HG03045 (cell line): ENCODE results near the gene MEIOSIN.
"Not testable (repeated sequence)": the region's sequence is repeated elsewhere in the genome, so short reads cannot be mapped to it uniquely, and the experiment has no call there.

Source experiments
- ATAC-seq: cut with Tn5 transposase; IDR thresholded peaks from one replicate; pipeline ENCODE4 v1.9.1; 2021; ENCODE audit warnings: mild to moderate bottlenecking, moderate library complexity; ENCODE audit not compliant: unreplicated experiment

Gene MEIOSIN

DNA sequence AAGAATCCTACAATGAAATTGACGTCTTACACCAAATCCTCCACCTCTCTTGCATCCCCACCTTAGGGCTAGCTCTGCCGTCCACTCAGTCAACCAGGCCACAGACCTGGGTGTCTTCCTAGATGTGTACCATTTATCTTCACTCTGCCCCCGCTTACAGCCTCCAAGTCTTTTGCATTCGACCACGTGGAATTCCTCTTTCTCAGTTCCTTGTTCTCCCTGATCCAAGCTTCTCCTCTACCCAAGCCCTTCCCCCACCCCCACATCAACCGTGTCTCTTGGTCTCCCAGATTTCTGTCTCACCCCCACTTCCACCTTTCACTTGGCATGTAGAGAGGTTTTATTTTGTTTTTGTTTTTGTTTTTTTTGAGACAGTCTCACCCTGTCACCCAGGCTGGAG lies 60.6 kb downstream of the MEIOSIN start:
- no peak for ATAC-seq

DNA sequence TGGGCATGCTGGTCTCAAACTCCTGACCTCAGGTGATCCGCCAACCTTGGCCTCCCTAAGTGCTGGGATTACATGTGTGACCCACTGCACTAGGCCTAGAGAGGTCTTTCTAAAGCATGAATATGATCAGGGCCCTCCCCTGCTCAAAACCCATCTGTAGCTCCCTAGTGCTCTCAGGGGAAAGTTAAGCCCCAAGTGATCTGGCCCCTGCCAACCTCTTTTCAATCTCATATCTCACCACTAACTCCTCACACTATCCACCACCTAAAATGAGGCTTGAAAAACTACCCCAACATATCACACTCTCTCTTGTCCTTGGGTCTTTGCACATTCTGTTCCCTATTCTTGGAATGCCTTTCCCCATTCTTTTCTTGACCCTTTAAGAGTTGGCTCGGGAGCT lies 61.4 kb downstream of the MEIOSIN start:
- ATAC-seq = no peak

DNA sequence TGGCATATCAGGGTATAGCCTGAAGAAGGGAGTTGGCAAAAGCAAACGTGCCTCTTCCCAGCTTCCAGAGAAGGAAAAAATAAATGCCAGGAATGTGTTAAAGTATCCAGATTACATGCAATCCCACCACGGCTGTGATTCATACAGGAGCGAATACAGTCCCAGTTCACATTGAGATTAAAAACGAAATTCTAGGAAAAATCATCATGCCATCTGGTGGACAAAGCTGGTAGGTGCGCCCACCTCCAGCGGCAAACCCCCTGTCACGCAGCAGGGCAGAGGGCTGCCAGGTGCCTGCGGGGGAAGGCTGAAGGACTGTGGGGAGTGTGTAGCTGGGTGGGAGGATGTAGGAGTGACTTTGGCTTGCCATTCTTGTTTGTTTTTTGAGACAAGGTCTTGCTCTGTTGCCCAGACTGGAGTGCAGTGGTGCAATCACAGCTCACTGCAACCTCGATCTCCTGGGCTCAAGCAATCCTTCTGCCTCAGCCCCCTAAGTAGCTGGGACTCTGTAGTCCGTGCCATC lies 65.8 kb downstream of the MEIOSIN start:
- ATAC-seq = peak; percentile 47

DNA sequence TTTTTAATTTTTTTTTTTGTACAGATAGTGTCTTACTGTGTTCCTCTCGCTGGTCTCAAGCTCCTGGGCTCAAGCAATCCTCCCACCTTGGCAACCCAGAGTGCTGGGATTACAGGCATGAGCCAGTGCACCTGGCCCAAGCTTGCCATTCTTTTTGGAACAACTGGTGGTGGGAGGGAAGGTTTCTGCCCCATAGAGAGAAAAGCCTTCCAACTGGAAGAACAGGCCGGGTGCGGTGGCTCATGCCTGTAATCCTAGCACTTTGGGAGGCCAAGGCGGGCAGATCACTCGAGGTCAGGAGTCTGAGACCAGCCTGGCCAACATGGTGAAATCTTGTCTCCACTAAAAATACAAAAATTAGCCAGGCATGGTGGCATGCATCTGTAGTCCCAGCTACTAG lies 66.3 kb downstream of the MEIOSIN start:
- ATAC-seq = not testable (repeated sequence)

- no peak for ATAC-seq
These were observed 66.9 kb downstream of the MEIOSIN start for GRCh38 chr19:45800070-45800553.

DNA sequence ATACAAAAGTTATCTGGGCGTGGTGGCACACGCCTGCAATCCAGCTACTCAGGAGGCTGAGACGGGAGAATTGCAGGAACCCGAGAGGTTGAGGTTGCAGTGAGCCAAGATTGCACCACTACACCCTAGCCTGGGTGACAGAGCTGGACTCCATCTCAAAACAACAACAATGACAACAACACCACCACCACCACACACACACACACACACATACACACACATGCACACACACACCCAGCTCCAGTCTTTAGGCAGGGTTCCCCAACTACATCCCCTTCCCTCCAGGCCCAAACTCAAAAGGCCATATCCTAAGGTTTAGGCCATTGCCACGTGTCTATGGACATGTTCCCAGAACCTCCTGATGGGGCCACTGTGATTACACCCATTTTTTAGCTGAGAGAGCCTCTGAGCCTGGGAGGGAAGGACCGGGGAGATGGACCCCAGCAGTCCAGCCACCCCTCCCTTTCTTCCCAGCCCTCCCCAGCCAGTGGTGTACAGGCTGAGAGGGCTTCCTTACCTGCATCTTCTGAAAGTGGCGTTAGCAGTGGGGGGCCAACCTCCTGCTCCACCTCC lies 68.5 kb downstream of the MEIOSIN start:
- no peak for ATAC-seq

DNA sequence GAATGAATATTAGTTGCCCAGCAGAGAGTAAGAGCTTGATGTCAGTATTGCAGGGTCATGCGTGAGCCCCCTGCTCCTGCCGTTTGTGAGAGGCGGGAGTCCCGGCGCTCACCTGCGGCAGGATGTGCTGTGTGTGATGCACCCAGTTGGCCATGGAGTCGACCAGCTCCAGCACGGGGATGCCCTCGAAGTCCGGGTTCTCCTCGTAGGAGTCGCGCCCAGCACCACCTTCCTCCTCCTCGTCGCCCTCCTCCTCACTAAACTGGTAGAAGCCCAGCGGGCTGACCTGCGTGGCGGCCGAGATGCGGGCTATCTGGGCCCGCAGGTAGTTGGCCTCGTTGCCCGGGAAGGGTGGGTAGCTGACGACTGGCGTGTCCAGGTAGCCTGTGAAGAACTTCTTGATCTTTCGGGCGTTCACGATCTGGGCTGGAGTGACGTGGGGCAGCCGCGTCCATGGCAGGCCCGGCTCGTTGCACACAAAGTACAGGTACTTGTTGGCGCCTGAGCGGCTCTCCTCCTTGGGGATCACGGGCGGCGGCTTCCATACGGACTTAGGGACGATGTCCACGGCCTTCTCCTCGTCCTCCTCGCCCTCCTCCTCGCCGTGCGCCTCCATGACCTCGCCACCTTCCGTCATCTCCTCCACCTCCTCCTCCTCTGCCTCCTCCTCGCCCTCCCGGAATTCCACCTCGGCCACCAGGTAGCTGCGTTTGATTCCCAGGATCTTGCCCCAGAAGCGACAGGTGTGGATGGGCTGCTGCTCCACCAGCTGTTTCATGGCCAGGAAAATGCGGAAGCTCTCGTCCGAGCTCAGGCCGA lies 71.1 kb downstream of the MEIOSIN start:
- no peak for ATAC-seq

DNA sequence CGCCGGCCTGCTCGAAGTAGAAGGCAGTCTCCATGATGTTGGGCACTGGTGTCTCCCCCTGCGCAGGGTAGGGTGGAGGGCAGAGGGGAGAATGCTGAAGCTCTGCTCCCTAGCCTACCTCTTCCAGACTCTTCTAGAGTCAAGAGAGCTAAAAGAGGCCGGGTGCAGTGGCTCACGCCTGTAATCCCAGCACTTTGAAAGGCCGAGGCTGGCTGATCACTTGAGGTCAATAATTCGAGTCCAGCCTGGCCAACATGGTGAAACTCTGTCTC lies 71.7 kb downstream of the MEIOSIN start:
- ATAC-seq = no peak

- ATAC-seq = no peak
These were observed 72.5 kb downstream of the MEIOSIN start for GRCh38 chr19:45805719-45806118.

DNA sequence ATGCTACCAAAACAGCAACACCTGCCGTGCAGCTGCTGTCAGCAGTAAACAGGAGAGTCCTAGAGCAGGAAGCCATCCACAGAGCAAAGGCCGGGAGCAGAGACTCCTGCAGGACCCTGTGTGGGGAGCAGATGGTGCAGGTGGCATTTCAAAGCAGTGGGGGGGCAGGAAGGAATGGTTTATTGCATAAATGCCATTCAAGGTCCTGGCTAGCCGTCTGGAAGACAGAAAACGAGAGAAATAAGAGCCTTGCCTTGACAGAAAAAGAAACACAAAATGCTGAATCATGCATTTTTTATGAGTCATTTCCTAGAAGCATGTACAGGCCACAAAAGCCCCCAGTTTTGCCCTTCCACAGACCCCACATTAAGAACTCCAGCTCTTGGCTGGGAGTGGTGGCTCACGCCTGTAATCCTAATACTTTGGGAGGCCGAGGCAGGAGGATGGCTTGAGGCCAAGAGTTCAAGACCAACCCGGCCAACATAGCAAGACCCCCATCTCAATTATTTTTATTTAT lies 76.5 kb downstream of the MEIOSIN start:
- ATAC-seq = no peak

DNA sequence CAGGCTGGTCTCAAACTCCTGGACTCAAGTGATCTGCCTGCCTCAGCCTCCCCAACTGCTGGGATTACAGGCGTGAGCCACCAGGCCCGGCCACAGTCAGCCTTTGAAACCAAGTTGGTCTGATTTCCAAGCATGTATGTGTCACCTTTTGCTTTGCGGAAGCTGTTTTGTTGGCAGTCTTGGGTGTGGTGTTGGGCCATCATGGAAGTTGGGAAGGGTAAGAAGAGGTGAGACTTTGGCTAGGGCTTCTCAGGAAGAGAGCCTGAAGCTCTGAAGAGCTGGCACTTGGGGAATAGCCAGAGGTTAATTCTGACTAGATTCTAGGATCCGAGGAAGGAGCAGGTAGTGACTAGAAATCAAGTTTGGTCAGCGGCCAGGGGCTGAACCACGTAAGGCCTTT lies 79.1 kb downstream of the MEIOSIN start:
- no peak for ATAC-seq
